Thymus (tissue), 11 donors: ENCODE measurements around the gene CAMTA1. TPM values are rescaled to one million over a fixed set of nuclear protein-coding genes. Genes with fewer than 3 reads are reported as not detected.

ENCODE experiments used
- DNase-seq, 9 donors: peaks; one replicate each; pipeline ENCODE4 v3.0.0-alpha.2; 2013; ENCODE audit warnings: low spot score in 9 of 9, low read depth in 6 of 9, missing footprints in 1 of 9
- H3K27ac ChIP-seq, 2 donors: one replicate each; pipeline ENCODE4 v1.5.1; 2013; ENCODE audit warnings: control low read depth in 1 of 2, low read depth in 1 of 2, low read length in 1 of 2, mild to moderate bottlenecking in 1 of 2, moderate library complexity in 1 of 2
- H3K27me3 ChIP-seq, 2 donors: one replicate each; pipeline ENCODE4 v1.5.1; 2013; ENCODE audit warnings: low read length in 1 of 2; ENCODE audit not compliant: control insufficient read depth in 2 of 2, insufficient read depth in 1 of 2
- H3K36me3 ChIP-seq, 2 donors: one replicate each; pipeline ENCODE4 v1.5.1; 2013; ENCODE audit warnings: low read length in 1 of 2, mild to moderate bottlenecking in 1 of 2, moderate library complexity in 1 of 2; ENCODE audit not compliant: control insufficient read depth in 2 of 2, insufficient read depth in 2 of 2
- H3K4me1 ChIP-seq, 2 donors: one replicate each; pipeline ENCODE4 v1.5.1; 2013; ENCODE audit warnings: low read length in 2 of 2; ENCODE audit not compliant: control insufficient read depth in 2 of 2, insufficient read depth in 2 of 2
- H3K4me3 ChIP-seq, 2 donors: one replicate each; pipeline ENCODE4 v1.5.1; 2013; ENCODE audit warnings: low read length in 2 of 2, control low read depth in 1 of 2, mild to moderate bottlenecking in 1 of 2
- H3K9me3 ChIP-seq, 2 donors: one replicate each; pipeline ENCODE4 v1.5.1; 2013; ENCODE audit warnings: low read length in 1 of 2, mild to moderate bottlenecking in 1 of 2; ENCODE audit not compliant: control insufficient read depth in 2 of 2, insufficient read depth in 1 of 2
- WGBS: extraction: QIAGEN DNeasy Blood & Tissue Kit; methylation state at CpG from one replicate; pipeline ENCODE4 v1.1.7; 2013; 5-methylcytosine and 5-hydroxymethylcytosine counted together
- polyA plus RNA-seq: library from polyadenylated mRNA; stranded (reverse); fragments of 200-250 nt; gene quantifications from one replicate; pipeline ENCODE4 v1.2.3, GENCODE V29; 2013
- total RNA-seq: library from RNA; stranded (reverse); fragments of 120-200 nt; gene quantifications from one replicate; pipeline ENCODE4 v1.2.4, GENCODE V29; 2013
- donor health status: healthy.

CAMTA1 gene
- total and polyA plus RNA-seq, 2 donors: 32.0 to 158 TPM

DNA sequence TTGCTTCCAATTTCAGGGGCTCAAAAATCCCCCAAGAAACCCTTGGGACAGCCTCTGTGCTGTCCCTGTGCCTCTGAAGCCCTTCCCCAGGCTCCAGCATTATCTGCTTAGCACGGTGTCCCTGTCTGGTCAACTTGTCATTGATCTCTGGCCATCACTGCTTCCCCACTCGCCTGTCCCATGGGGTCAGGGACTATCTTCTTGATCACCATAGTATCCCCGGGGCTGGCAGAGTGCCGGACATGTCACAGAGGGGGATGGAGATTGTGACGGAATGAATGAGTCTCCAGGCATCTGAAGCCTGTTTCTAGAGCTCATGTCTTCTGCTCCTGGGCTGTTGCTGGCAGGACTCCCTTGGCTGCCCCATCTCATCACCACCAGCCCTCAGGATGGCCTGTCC is 886.4 kb downstream of the CAMTA1 start:
- no peak overlapping the region for H3K27ac ChIP-seq
- DNase-seq: no peak
- no peaks in the 10 kb centered on the region for H3K36me3 ChIP-seq
- H3K9me3 ChIP-seq: no peaks in the 10 kb centered on the region
- peaks cover 0 to 9% of the 10 kb centered on the region in 2 donors for H3K27me3 ChIP-seq
- H3K4me3 ChIP-seq: no peak overlapping the region
- WGBS: 89% methylated on average over 5 of the region's 5 CpGs
- no peaks in the 10 kb centered on the region for H3K4me1 ChIP-seq

DNA sequence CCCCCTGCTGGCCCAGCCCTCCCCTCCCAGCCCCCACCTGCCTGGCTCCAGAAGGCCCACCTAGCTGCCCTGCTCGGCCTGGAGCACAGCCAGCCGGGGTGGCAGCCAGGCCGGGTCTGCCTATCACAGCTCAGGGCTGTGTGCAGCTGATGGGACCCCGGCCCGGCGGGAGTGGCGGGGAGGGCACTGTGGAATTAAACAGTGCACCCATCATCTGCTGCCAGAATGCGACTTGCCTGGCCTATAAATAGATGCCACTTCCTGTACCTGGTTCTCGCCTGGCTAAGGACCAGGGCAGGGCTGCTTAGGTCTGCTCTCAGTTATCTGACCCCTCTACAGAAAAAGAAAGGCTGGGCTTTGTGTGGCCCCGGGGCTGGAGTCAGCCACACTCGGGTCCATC is 887.6 kb downstream of the CAMTA1 start:
- no peaks in the 10 kb centered on the region for H3K9me3 ChIP-seq
- H3K4me3 ChIP-seq: no peak overlapping the region
- no peak for DNase-seq
- no peaks in the 10 kb centered on the region for H3K36me3 ChIP-seq
- WGBS: 39% methylated on average over 11 of the region's 11 CpGs
- H3K27me3 ChIP-seq: peaks cover 0 to 9% of the 10 kb centered on the region in 2 donors
- no peak overlapping the region for H3K27ac ChIP-seq
- H3K4me1 ChIP-seq: no peaks in the 10 kb centered on the region

GRCh38 chr1:7674972-7675371 is 889.7 kb downstream of the CAMTA1 start:
- WGBS: 94% methylated on average over 4 of the region's 4 CpGs
- H3K27ac ChIP-seq: no peak overlapping the region

DNA sequence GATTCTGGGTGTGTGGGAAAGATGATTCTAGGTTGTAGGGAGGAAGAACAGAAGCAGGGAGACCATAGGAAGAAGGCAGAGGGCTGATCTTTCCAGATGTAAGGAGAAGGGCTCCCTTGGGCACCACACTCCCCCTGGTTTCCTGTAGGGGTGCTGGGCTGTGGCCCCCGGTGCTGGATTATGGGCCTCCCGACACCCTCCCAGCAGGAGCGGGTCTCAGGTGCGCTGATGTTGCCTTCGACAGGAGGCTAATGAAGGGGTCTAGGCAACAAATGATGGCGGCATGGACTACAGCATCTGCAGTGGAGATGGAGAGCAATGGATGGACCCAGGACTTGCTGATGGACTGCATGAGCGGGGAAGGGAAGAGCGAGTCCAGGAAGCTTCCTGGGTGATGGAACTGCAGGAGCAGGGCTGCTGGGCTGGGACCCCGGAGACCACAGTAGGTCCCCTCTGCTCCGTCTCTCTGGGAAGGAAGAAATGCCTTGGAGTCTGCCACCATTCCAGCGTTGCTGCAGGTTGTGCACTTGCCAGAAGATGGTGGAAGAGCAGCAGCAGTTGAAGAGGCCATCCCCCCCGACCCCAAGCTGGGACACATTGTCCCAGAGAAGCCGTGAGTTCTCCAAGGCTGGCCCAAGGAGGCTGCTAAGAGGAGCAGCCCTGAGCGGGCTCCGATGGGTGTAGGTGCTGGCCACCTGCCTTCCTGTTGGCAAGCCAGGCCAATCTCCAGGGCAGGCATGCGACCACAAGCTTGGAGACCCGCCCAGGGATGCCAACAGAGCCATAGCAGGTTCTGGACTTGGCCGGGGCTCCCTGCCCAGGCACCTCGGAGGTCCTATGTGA is 890.4 kb downstream of the CAMTA1 start:
- Histone ChIP-seq H3K9me3 (no peaks in the 10 kb centered on the region), H3K27ac (no peak overlapping the region), H3K27me3 (peaks cover 6 to 21% of the 10 kb centered on the region in 2 donors), H3K4me3 (no peak overlapping the region), H3K4me1 (no peaks in the 10 kb centered on the region), H3K36me3 (no peaks in the 10 kb centered on the region)
- 95% methylated on average over 19 of the region's 19 CpGs for whole genome bisulfite sequencing
- no peak for DNase-seq

More at GRCh38 chr1:7674972-7675371, 889.7 kb downstream of the CAMTA1 start:
- Histone ChIP-seq H3K9me3 (no peaks in the 10 kb centered on the region), H3K27me3 (peaks cover 3 to 24% of the 10 kb centered on the region in 2 donors), H3K4me1 (no peaks in the 10 kb centered on the region), H3K4me3 (no peak overlapping the region), H3K36me3 (no peaks in the 10 kb centered on the region)
- DNase-seq: no peak

DNA sequence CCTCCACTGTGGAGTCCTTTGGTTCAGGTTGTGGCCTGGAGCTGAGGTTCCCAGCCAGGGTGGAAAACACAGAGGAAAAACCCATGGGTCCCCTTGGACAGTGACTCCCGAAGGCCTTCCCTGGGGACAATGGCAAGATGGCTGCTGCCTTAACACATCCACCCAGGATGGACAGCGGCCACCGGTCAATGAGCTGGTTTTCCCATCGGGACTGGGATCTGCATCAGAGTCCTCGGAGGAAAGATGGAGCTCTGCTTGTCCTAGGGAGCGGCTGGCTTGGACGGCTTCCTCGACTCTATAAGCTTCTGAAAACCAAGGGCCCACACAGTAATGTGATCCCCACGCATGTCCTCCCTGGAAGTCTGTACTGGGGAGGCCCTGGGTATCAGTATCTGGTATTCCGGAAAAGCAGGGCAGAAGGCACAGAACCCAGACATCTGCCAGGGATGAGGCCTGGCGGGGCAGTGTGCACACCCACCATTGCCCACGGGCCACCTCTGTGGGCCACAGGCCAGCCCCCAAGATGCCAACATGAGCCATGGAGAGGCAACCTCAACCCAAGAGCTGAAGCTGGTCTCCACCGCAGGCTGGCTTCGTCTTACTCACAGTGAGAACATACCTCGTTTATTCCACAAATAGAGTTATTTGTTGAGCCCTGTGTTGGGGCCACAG is 891.2 kb downstream of the CAMTA1 start:
- Histone ChIP-seq H3K27ac (no peak overlapping the region), H3K4me3 (no peak overlapping the region), H3K4me1 (peaks cover 0 to 4% of the 10 kb centered on the region in 2 donors), H3K27me3 (peaks cover 13 to 28% of the 10 kb centered on the region in 2 donors), H3K36me3 (no peaks in the 10 kb centered on the region), H3K9me3 (no peaks in the 10 kb centered on the region)
- no peak for DNase-seq
- WGBS: 97% methylated on average over 15 of the region's 15 CpGs

DNA sequence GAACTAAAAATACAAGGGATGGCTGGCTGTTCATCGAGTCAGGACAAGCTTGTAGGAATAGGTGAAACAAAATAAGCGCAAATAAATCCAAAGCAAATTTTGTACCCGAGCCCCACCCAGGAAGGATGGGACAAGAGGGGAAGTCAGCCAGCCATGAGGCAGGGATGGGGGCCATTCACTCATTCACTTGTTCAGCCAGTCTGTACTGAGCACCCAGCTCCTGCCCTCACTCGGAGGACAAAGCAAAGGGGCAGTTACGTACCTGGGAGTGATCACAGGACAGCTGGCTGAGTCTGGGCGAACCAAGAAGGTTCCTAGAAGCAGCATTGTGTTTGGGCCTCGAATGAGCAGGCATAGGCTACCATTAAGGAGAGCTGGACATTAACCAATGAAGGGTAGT is 891.9 kb downstream of the CAMTA1 start:
- no peak for DNase-seq
- 93% methylated on average over 7 of the region's 7 CpGs for WGBS
- H3K9me3 ChIP-seq: no peaks in the 10 kb centered on the region

DNA sequence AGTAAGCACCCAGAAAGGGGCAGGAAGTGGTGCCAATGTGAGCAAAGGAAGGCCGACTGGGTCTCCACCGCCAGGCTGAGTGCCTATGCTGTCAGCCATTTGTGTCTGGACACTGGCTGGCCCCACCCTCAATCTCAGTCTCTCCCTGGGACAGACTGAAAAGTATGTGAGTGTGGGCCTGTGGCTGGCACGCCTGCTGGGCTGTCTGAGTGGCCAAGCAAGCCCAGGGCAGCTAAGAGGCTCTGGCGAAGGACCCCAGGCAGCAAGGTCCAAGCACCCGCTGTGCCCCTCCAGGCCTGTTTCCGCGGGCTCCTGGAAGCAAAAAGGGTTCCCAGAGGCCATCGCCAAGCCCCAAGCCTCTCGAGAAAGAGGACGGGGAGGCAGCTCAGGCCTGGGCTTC is 892.6 kb downstream of the CAMTA1 start:
- Histone ChIP-seq H3K4me1 (peaks cover 0 to 4% of the 10 kb centered on the region in 2 donors), H3K36me3 (no peaks in the 10 kb centered on the region), H3K27me3 (peaks cover 14 to 34% of the 10 kb centered on the region in 2 donors), H3K9me3 (no peaks in the 10 kb centered on the region), H3K4me3 (no peak overlapping the region), H3K27ac (no peak overlapping the region)
- 93% methylated on average over 10 of the region's 10 CpGs for WGBS
- no peak for DNase-seq

More for the DNA sequence above, 891.9 kb downstream of the CAMTA1 start:
- no peak overlapping the region for H3K4me3 ChIP-seq
- peaks cover 0 to 4% of the 10 kb centered on the region in 2 donors for H3K4me1 ChIP-seq
- H3K27ac ChIP-seq: no peak overlapping the region
- H3K27me3 ChIP-seq: peaks cover 14 to 34% of the 10 kb centered on the region in 2 donors
- H3K36me3 ChIP-seq: no peaks in the 10 kb centered on the region

- Histone ChIP-seq H3K27ac (no peak overlapping the region), H3K36me3 (no peaks in the 10 kb centered on the region), H3K27me3 (peaks cover 14 to 34% of the 10 kb centered on the region in 2 donors), H3K9me3 (no peaks in the 10 kb centered on the region), H3K4me1 (peaks cover 0 to 4% of the 10 kb centered on the region in 2 donors), H3K4me3 (no peak overlapping the region)
- WGBS: 97% methylated on average over 9 of the region's 9 CpGs
- no peak for DNase-seq
These were observed 893.4 kb downstream of the CAMTA1 start for GRCh38 chr1:7678491-7679158.
